ENCODE data around the gene KRT75.

Gene KRT75

DNA sequence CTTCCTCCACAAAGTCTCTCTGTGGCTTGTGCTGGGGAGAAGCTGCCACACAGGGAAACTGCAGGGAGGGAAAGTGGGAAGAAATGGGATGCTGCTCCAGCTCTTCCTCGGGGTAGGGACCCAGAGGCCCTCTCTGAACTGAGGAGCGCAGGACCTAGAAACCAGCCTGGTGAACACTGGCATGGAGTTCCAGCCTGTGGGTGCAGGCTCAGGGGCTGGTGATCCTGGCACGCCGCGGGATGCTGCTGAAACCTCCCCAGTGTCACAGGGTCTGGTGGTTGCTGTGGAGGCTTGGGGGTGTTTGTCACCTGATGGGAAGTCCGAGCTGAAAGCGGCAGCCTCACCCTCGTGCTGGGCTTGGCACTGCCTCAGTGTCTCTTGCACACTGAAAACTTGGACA is 5.2 kb upstream of the KRT75 start:
- no peak for DNase-seq

DNA sequence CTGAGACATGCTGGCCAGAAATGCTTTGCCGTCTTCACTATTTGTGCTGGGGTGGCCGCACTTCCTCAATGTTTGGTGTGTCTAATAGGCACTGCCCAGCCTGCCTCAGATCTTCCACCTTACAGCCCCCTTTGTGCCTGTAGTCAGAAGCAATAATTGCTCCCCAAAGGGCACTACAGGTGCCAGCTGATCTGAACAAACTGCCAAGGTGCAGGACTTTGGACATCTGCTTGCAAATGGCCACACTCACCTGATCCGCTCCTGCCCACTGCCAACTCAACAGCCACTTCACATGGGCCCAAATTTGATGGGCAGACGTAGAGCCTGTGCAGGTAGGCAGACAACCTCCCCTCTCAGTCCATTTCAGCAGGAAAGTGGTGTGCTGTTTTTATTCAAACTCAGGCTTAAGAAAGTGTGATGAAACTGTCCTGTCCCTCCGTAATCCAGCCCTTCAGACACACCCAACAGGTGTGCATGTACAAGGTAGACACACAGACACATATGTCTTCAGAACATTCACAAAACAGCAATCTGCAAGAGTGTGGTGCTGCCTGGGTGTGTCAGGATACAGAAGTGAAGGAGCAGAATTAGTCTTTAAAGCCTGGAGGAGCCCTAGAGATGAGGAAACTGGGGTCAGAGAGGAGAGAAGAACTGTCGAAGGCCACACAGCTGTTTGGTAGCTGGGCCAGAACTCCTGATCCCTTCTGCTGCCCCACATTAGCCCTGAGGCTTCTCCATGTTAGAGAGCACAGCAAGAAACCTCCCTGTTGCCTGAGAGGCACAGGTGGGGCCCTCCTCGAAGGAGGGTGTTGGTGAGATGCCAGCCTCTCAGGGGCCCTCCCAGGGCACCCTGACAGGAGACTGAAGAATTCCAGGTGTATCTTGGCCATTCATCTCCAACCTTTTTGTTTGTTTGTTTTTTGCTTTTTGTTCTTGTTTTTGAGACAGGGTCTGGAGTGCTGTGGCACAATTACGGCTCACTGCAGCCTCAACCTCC is 4.4 kb upstream of the KRT75 start:
- DNase-seq, result no peak

DNA sequence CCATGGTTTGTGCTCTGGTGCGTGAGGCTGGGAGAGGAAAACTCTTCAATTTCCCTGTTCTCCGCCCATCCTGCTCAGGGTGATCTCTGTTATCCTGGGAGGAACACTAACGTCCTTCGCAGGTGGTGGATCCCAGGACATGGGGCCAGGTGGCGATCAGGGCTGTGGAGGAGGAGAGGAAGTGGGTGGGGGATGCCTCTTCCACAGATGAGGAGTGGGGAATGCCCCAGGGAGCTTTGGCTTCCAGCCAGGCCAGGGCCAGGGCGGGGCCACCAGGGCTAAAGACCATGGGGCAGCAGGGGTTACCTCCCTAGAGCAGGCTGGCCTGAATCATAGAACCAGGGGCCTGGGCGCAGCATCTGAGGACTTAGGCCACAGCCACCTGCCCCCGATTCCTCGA is 3.3 kb upstream of the KRT75 start:
- no peak for DNase-seq

DNA sequence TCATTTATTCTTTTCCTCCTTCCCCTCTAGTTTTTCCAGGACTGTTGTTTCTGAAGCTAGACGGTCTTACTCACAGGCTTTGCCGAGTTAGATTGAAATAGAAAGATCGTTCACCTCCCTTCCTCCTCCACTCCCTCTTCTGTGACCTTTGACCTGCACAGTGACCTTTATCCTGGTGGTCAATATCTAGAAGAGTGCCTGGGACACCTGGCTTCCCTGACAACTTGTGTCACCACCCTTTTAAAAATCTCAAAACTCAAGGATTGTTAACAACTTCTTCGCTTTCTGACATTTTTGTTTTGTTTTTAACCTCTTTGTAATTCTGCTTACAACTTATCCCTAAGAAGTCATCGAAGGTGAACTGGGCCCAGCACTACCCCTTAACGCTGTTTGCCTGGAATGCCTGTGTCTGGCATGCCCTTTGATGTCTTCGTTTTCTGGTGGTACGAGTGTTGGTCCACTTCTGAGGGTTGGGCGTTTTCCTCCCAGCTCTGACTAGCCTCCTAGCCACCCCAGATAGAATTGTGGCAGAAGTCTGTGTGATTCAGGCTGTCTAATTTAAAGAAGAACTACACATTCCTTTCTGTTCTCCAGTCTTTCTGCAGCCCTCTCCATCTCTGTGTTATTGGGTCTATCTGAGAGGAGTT is 2.8 kb upstream of the KRT75 start:
- DNase-seq, result no peak

DNA sequence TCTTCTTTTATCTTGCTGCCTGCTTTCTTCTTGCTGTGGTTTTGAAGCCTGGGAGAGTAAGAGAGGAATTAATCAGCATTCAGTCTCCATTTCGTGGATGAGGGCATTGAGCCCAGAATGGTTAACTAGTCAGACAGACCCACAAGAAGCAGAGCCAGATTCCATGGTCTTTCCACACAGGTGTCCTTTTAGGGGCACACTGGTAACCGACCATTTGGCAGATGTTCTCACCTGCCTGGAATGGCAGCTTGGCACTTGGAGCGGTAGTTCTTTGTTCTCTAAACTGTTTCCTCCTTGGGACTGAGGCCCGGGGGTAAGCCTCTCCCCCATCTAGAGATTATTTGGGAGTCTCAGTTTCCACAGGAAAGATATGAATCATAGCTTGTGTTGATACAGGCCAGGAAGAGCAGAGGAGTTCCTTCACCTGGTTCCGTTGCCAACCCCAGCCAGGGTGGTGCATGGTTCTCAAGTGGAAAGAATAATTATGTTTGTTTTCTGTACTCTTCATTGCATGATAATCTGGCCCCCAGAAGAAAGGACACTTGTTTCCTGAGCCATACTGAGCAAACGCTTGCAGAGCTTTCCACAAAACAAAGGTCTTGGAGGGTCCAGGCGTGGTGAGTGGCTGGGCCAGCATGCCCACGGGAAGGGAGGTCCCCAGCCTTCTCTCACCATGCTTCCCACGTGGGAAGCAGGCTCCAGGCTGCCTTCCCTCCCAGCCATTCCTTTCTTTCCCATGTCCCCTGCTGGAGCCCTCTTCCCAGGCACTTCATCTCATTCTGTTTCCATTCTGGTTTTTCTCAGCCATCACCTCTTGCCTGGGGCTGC is 2.0 kb upstream of the KRT75 start:
- DNase-seq, result no peak

DNA sequence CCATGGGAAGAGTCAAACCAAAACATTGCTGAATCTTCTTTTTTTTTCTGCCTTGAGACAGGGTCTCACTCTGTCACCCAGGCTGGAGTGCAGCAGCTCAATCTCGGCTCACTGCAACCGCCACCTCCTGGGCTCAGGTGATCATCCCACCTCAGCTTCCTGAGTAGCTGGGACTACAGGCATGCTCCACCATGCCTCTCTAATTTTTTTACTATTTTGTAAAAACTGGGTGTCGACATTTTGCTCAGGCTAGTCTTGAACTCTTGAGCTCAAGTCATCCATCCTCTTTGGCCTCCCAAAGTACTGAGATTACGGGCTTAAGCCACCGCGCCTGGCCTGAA is 1.5 kb upstream of the KRT75 start:
- no peak for DNase-seq

DNA sequence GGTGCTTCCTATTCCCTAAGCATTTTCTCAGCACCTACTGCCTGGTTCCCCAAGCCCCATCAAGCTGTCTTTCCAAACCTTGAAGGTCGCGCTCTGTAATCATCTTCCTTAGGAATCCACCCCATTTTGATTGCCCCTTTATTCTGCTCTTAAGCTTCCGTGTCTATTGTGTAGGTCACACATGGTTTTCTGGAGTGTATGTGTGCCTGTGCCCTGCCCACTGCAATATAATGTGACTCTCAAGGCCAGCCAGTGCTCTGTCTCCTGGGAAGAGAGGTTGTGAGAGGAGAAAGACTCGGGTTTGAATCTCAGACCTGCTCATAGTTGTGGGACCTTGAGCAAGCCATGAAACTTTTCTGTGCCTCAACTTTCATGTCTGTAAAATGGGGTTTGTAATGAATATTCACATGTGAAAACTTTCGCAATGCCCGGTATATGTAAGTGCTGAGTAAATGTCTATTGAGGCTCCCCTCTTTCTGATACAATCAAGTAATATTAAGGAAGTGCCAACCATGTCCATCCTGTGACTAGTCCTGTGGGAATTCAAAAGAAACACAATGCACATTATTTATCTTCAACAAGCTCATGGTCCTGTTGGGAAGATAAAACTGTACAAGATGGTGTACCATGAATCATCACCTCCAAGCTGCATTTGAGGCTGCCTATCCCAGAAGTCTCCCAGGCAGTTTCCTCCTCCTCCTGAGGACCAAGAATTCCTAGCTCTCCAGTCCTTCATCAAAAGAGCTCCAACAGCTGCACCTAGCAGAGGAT is 774 bp upstream of the KRT75 start:
- no peak for DNase-seq

DNA sequence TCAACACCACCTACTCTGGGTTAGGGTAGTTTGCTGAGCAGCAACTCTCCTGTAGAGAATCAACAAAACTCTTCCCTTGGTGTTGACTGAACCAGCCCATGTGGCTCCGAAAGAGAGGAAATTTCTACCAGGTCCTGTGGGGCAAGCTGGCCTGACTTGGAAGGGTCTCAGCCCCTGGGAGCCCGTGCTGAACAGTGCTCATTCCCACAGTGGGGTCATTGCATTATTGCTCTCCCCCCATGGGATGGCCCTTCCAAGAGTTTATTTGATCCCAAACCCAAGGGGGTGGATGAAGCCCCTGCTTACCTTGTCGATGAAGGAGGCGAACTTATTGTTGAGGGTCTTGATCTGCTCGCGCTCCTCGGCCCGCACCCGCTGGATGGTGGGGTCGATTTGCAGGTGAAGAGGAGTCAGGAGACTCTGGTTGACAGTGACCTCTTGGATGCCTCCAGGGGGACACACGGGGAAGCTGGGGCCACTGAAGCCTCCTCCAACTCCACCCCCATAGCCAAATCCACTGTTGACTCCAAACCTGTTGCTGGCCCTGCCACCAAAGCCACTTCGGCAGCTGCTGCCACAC is 580 bp downstream of the KRT75 start:
- DNase-seq, result no peak

DNA sequence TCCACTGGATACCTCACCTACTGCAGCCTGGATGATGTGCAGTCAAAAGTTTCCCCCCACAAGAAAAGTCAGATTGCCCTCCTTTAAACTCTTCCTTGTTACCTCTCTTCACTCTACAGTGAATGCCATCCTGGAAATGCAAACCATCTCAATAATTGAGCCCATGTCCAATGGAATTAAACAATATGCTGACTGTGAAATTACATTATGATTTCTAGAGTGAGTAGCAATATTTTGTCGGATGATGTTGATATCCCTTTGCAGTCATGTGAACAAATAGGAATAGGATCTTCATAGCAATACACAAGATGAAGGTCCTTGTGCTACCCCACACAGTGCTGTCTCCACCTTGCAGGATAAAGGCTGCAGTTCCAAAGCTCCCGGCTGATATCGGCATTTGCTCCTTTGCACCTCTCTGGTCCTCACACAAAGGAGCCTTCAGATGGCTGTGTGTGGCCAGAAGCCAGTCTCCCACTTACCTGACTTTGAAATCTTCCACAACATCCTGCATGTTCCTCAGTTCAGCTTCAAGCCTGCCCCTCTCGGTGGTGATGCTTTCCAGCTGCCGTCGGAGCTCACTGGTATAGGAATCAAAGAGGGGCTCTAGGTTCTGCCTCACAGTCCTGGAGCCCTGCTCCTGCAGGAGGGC is 1.5 kb downstream of the KRT75 start:
- DNase-seq, result no peak

DNA sequence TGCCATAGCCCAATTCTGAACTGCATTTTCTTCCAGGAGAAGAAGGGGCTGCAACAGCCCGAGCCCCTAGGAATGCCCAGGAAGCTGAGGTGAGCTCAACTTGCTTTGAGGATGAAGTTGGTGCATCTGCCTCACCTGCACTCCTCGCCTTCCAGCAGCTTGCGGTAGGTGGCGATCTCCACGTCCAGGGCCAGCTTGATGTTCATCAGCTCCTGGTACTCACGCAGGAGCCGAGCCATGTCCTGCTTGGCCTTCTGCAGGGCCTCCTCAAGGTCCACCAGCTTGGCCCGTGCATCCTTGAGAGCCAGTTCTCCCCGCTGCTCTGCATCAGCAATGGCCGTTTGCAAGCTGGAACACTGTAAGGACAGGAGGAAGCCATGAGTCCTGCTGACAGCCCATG is 6.0 kb downstream of the KRT75 start:
- DNase-seq, result no peak

DNA sequence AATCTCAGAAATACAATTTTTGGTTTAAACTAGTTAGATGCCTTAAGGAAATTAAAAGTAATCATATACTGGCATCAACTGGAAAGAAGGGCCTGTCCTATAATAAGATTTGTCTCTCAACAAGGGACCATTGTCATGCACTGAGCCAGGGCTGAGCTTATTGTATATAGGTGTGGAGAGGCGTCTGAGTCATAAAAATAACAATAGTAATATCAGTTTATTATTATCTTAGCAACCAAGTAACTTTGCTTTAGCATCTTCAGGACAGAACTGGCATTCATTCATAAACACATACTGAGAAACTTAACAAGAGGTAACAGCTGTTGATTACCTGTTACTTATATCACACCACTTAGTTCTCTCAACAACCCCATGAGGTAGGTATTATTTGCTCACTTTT is 7.1 kb downstream of the KRT75 start:
- DNase-seq, result no peak

DNA sequence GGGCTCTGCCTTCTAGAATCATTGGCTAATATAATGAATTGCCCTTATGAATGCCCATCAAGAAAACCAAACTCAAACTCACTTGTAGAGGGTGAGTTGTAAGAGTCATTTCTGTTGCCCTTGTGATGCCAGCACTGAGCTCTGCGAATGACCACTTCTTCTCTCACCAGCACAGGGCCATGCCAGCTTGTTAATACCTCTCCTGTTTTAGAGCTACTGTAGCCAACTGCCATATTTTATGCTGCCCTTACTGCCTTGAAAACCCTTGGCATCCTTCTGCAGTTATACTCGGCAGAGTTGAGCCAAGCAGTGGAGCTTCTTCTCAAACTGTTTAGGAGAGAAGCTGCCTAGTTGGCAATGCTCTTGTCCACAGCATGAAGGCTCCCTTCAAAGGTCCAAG is 8.1 kb downstream of the KRT75 start:
- no peak for DNase-seq

DNA sequence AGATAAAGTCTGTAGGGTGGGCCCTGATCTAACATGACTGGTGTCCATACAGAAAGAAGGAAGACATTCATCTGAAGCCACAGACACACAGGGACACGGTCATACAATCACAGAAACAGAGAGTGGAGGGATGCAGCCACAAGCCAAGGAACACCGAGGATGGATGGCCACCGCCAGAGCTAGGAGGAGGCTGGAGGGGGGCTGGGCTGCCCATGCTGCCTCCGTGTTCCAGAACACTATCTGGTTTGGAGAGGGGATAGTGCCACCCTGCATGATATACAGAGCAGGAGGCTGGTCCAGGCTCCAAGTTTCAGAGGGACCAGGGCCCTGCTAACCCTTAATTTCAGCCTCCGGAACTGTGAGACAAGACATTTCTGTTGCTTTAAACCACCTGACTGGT is 8.7 kb downstream of the KRT75 start:
- no peak for DNase-seq

DNA sequence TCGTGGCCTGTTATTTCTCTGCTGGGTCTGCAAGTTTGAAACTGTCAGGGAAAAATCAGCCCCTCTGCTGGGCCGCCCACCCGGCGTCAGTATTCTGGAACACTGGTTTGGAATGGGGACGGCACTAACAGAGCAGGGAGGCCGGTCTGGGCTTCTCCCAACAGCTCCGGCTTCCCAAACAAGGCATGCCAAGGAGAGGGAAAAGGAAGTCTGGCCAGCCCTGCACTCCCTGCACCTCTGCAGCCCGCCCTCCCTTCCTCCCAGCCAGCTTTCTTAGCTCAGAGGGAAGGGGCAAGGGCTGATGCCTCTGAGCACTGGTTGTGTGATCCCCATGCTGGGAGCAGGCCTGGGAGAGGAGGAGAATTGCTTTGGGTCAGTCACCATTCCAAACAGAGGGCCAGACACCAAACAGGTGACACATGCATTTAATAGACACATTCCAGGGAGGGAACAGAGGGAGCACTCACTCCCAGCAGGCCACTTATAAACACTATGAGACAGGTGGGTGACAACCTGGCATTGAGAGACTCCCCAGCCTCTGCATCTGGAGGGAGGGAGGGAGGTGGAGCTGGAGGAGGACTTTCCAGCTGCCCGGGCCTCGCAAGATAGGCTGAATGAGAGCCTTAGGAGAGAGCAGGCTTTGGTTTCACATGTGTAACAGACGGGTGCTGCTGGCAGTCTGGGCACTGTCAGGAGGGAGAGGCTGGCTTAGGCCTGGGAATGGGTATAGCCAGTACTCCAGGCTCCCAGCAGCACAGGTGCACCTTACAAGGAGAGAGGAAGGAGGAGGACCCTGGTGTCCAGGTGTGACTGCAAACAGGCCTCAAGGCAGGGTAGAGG is 10.3 kb downstream of the KRT75 start:
- DNase-seq, result no peak

DNA sequence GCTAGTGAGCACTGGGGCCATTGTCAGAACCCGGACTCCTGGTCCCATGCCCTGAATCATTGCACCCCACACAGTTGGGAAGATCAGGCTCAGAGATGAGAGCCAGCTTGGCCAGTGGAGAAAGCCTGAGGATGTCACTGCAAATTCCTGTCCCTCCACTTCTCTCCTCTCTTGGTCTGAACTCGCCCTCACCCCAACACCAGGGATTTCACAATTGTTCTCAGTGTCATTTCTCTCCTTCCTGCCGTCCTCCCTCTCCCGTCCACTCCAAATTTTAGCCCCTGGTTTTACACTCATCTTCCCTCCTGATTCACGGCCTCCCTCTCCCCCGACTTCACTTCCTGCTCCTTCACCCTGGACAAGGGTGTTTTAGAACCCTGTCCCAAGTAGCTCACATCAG is 11.1 kb downstream of the KRT75 start:
- no peak for DNase-seq

DNA sequence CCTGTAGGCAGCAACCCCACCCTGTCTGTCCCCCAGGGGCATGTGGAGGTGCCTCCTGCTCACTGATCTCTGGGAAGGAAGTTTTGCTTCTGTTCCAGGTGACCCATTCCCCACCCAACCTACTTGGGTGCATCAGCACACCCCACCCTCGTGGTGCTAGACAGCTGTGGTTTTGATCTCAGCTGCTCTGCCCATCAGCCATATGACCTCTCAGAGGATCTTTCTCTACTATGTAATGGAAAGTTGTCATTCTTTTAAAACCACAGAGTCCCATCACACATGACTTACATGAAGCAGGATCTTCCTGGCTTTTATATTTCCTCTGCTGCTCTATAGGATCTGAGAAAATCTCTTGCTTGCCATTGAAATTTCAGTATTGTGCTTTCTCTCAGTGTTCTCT is 14.5 kb downstream of the KRT75 start:
- DNase-seq, result no peak

DNA sequence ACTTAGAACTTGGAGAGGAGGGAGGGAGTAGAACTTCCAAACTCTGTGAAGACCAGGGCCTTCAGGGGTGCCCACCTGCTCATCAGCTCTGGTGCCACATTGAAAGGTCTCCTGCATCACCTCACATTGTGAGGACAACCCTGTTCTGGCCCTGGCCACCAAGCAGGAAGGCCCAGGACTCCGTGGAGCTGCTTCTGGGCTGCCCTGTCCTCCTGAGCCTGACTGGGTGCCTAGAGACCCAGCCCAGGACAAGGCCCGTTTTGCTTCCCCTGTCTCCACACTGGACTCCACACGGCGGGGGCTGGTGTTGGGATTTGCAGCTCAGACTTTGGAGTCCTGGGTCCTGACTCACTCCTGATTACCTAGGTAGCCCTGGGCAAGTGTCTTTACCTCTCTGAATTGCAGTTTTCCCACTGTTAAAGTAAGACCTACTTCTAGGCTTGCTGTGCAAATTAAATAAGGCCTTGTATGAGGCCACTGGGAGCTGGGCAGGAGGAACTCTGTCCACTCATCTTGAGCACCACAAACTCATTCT is 15.5 kb downstream of the KRT75 start:
- no peak for DNase-seq

DNA sequence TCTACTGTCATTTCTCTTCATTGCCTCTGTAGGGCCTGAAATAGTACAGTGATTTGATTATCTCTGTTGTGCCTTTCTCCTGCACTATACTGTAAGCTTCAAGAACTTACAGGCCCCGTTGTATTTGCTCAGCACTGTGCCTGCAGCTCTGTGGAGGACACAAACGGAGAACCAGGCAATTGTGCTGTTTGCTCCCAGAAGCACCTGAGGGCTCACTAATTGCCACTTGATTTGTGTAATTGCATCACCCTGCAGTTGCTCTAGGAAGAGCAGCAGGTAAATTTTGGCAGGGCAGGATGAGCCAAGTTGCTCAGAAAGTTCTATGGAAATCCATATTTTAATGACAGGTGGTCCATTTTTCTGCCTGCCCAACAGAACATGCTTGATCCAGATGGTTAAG is 16.4 kb downstream of the KRT75 start:
- DNase-seq, result no peak

DNA sequence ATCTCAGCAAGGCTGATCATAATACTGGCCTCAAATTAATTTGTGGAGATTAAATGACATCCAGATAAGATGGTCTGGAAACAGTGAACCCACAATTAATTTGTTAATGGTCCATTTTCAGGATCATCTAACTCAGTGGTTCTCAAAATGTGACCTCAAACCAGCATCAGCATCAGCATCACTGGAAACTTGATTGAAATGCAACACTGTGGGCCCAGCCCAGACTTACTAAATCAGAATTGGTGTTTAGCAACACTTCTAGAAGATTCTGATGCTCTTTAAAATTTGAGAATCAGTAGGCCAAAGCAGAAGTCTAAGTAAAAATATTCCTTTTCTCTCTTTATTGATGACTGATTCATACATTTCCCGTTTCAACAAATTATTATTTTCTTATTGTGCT is 17.4 kb downstream of the KRT75 start:
- DNase-seq, result no peak

DNA sequence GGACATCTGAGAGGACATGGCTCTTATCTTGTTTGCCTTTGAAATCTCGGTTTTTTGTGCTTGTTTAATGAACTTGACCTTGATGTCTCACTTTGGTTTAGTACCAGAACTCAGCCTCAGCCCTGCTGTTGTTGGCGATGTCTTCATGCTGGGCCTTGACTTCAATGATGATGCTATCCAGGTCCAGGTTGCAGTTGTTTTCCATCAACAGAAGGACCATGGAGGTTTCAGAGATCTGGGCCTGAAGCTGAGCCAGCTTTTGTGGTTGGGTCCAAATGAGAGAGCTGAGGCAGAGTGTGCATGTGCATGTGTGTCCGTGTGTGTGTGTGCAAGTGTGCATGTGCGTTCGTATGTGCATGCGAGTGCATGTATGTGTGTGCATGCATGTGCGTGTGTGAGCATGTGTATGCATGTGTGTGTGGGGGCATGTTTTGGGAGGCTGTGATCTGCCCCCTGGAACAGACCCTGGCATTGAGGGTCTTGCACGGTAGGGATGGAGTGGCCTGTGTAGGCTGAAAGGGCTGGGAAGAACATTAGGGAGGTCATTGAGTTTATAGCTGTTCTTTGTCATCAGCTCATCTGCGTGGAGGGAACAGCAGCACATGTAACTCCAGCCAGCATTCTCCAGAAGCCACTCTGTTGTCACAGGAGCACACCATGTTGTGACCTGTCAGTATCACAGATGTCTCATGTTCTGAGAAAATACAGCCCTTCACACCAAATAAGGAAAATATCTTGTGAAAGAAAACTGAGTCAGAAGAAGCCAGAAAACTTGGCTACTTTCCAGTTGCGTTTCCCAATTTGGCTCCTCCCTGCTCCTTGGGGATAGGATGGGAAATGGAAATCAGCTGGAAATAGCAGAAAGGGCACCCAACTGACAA is 18.1 kb downstream of the KRT75 start:
- no peak for DNase-seq

All from GDM1 (cell line).